HG02870 (cell line): ENCODE results near the gene ZNF101.
A peak's percentile ranks its signal among the peaks of the same experiment; 100 is the strongest.

Experiments
- ATAC-seq: cut with Tn5 transposase; IDR thresholded peaks from one replicate; pipeline ENCODE4 v1.9.1; 2021; ENCODE audit warnings: mild to moderate bottlenecking, moderate library complexity; ENCODE audit not compliant: unreplicated experiment

ZNF101 gene

DNA sequence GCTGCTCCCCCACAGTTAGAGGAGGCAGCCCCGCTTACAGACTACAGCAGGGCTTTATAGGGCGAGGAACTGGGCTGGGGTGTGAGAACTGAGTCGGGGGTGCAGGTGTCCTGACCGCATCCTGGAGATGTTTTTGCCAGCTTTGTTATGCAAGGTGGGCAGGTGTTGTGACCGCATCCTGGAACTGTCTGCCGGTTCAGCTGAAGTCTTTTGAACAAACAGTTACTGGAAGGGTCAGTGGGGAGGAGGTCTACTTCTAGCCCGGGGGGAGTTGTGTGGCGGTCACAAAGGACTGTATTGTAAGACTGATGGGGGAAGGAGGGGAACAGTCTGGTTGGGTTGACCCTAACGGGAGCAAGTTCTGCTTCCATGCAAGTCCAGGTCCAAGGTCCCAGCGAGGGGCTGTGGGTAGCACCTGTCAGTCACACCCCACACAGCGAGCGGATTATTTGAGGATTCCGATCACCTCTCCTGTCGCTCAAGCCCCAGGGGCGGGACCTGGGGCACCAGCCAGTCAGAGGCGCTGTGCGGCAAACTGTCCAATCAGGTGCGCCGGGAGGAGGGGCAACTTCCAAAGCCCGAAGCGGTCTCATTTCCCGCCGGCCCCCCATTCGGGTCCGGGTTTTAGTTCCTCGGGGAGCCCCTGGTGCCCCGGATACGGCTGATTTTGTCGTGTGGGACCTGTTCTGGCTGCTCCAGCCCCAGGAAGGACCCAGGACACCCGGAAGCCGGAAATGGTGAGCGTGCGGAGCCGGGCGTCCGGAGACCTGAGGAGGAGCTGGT, at the start of gene ZNF101:
ZNF101 (plus strand) TSS at position 610 of the 783 bp plus-strand sequence; CDS start at position 735, 125 bp downstream.
- ATAC-seq: peak; percentile 62

DNA sequence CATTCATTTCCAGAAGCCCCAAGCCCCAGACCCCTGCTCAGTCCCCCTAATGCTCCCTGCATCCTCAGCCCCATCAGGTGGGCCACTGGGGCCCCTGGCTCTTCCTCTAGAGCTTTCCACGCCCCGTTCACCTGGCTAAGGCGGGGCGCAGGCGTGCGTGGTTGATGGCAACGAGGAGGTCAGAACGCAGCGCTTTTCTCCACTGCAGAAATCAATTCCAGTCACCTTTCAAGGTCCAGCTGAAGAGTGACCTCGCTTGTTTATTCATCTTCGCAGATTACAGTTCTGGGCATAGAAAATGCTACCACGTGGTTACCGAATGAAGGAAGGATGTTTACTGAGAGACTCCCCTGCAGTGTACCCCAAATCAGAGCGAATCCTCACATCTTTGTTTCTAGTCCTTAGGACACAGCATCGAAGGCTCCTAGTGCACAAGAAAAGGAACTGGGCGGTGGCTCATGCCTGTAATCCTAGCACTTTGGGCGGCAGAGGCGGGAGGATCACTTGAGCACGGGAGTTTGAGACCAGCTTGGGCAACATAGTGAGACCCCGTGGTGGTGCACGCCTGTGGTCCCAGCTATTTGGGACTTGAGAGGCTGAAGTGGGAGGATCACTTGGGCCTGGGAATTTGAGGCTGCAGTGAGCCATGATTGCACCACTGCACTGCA, 49.3 kb upstream of the ZNF101 start:
- no peak for ATAC-seq

DNA sequence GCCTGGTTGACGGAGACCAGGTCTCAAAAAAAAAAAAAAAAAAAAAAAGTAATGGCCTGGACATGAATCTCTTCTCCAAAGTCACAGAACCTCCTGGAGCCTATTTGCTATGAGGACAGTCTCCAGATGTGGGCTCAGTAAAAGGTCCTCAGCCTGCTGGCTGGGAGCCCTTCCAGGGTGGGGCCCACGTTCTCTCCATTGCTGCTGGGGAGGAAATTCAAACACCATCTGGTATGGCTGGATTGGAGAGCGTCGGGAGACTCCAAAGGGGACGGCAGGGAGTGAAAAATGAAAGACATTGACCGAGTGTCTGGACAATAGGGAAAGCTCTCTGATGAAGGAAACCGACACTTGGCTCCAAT, 48.8 kb upstream of the ZNF101 start:
- no peak for ATAC-seq

DNA sequence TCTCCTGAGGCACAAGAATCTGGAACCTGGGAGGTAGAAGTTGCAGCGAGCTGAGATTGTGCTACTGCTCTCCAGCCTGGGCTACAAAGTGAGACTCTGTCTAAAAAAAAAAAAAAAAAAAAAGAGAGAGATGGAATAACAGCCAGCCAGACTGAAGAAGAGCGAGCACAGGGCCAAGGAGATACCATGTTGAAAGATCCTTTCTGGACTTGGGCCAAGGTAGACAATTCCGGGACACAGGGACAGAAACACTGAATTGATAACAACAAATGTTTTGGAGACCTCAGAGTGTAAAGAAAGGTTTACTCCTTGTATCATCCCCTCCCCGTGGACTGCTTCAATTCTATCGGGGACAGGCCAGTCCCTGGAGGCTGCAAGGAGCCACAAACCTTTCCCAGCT, 45.3 kb upstream of the ZNF101 start:
- no peak for ATAC-seq

DNA sequence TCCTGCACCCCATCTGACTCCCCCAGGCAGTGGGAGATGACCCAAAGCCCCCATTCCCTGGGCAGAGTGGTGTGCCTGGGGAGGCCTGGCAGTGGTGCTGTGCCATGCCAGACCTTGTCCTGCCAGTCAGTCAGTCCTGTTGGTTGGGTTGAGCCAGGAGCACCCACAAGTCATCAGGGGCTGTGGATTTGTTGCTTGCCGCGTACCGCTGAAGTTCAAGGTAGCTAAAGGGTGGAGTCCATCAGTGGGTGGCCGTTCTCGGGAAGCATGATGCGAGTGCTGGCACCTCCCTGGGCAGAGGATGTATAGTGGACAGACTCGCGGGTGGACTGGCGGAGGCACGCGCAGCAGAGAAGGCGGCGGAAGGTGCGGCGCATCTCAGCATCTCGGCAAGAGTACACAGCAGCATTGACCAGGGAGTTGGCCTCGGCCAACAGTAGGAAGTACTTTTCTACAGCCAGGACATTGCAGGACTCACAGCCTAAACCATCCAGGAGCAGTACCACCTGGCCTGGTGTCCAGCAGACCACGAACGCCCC, 44.5 kb upstream of the ZNF101 start:
- no peak for ATAC-seq

DNA sequence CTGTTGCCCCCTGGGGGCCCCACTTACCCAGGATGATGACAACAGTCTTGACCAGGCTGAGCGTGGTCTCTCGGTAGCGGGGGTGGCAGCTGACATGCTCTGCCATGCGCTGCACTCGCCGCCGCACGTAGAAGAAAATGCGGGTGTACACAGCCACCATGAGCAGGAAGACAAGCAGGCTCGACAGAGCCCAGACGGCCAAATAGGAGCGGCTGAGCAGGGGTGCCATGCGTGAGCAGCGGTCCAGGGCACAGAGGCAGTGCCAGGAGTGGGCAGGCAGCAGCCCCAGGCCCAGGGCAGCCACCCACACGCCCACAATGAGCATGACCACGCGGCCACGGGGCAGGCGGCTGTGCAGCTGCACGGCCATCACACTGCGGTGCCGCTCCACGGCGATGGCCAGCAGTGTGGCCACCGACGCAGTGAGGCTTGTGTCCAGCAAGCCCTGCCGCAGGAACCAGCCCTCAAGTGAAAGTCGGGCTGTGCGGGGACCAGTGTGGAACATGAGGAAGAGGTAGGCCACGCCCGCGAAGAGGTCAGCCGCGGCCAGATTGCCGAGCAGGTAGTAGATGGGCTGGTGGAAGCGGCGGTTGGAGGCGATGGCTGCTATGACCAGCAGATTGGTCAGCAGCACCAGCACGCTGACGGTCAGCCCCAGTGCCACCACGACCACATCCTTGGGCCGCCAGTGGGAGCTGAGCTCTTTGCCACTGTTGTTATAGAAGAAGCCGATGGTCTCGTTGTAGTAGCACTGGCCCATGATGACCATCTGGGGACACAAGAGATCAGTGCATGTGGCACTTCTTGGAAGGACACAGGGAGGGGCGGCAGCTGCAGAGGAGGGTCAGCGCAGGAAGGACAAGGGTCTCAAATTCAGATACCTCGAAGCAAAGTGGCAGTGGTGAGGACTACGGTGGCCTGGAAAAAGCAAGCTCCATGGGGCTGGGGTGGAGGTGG, 41.8 kb upstream of the ZNF101 start:
- no peak for ATAC-seq

DNA sequence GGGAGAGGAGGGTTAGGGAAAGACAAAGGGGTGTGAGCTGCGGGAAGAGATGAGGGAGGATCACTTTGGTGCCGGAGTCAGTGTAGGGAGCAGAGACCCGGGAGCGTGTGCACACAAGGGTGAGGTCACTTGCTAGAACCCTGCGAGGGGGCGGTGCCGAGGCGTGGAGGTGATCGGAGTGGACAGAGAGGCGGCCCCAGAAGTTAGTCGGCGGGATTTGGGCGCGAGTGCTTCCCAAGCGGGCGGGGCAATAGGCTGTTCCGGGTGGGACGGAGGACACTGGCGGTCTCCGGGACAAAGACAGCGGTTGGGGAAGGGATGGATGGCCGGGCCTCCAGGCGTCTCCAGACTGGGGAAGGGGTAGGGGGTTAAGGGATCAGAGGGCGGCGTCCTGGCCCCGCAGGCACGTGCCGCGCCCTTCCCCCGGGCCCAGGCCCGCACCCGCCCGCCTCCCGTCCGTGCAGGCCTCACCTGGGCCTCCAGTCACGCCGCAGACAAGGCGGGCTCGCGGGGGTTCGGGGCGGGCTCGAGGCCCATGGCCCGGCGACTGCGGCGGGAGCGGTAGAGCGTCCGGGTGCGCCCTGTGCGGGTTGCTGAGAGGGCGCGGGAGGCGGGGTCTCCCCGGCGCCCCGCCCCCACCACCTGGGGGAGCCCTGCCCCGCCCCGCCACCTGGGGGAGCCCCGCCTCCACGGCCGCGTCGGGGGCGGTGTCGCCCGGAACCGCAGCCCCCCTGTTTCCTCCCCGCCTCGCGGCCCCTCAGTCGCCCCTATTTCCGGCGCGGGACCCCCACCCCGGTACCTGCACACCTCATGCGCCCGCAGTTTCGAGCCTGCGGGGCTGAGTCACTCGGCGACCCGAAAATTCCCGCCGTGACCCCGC, 40.8 kb upstream of the ZNF101 start, which contains the start of gene LPAR2:
LPAR2 (minus strand) TSS at position 600 of the 880 bp plus-strand sequence. CDS start 945 bp downstream, outside the sequence.
- peak; percentile 42 for ATAC-seq

DNA sequence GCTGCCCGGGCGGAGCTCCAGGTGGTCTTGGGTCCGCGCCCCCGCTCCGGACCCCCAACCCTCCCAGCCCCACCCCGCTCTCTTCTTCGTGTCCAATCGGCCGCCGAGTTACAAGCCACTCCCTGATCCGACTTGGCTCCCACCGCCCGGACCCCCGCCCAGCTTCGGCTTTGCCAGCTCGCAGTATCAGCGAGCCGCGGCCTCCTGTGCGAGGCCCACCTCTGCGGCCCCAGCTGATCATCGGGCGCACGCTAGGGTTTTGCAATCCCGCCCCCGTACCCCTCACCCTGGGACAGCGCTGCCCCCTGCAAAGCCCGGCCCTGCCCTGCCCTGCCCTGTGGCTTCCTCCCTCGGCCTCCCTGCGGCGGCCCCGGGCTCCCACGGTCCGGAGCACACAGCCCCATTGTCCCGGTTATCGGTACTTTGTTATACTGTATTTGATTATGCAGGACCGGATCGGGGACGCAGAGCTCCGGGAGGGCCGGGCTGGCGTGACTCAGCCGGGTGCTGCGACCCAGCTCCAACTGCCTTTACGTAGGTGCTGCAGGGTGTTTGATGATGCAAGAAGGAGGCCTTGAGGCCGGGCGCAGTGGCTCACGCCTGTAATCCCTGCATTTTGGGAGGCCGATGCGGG, 40.0 kb upstream of the ZNF101 start:
- peak; percentile 8 for ATAC-seq

DNA sequence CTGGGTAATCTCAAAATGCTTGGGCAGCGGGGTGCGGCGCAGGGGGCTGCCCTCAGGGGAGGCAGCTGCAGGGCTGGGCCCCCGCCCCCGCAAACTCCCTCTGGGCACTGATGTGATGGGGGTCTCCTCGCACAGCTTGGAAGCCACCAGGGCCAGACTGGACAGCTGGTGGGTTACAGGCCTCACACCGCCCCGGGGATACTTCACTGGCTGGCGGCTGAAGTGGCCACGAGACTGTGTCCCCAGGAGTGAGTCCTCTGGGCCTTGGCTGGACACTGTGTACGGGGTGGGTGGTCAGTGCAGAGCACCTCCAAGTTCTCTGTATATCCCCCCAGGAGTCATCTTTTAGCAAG, 38.6 kb upstream of the ZNF101 start:
- ATAC-seq: no peak

DNA sequence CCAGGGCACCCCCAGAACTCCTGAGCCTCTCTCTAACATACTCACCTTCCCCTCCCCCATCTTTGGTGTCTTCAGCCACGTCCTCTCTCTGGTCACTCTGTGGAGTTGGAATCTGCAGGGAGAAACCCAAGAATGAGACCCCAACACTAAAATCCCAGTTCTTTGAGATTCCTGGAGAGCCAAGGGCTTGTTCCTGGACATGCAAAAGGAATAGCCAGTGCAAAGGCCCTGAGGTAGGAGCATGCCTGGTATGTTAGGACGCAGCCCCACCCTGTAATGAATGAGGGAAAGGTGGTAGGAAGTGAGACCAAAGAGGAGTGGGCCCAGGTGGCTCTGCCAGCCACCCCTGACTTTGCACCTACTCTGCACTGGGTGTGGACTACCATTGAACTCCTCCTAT, 38.2 kb upstream of the ZNF101 start:
- ATAC-seq: no peak

DNA sequence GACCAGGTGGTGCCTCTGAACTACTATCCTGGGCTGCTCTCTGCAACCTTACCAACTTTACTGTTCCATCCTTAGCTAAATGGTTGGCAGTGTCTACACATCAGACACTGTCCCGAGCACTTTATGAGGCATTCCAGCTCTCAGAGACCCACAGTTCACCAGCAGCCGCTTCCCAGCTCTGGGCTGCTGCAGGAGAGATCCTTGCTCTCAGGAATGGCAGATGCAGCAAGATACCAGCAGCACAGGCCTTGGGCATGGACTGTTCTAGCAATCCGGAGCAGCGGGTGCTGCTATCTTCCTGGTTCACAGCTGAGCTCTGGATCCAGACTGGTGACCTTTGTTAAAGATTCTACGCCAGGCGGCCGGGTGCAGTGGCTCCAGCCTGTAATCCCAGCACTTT, 37.3 kb upstream of the ZNF101 start:
- no peak for ATAC-seq

DNA sequence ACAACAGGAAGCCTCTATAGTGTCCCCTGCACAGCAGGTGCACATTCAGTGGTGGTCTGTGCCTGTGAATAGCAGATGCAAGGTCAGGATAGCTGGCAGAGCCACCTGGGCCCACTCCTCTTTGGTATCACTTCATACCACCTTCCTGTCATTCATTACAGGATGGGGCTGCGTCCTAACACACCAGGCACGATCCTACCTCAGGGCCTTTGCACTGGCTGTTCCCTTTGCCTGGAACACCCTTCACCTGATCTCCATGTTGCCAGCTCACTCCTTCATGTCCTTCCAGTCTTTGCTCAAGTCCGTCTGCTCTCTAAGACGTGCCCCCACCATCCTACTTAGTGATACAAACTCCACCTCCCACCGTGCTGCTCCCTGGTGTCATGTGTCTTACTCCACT, 36.0 kb upstream of the ZNF101 start:
- ATAC-seq: no peak

DNA sequence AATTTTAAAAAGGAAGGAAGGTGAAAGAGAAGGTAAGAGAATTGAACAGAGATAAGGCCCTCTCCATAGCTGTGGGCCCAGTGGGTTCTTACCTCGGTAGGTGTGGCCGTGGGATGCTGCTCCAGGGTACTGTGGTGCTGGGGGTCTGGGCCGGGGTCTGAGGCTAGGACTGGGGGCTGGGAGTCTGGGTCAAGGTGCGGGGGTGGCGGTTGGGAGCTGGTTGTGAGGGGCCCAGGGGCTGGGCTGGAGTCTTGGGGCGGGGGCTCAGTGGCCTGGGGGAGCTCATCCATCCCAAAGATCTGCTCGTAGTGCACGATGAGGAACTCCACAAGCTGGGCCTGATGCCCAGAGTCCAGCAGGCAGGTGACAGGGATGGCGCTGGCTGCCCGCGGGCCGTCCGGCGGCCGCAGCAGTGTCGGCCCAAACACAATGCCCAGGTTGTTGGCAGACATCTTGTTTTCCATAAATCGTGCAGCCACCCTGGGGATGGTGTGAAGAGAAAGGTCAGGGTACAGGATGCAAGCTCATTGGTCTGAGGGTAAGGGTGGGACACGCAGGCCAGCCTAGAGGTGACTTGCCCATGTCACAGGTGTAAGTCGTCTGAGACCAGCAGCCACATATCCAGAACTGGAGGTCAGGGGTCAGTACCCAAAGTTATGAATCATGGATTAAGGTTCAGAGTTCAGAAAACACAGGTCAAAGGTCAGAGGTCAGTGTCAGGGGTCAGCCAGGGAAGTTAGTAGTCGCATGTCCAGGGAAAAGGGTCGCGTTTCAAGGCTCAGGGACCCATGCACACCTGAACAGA, 34.7 kb upstream of the ZNF101 start:
- ATAC-seq: no peak

DNA sequence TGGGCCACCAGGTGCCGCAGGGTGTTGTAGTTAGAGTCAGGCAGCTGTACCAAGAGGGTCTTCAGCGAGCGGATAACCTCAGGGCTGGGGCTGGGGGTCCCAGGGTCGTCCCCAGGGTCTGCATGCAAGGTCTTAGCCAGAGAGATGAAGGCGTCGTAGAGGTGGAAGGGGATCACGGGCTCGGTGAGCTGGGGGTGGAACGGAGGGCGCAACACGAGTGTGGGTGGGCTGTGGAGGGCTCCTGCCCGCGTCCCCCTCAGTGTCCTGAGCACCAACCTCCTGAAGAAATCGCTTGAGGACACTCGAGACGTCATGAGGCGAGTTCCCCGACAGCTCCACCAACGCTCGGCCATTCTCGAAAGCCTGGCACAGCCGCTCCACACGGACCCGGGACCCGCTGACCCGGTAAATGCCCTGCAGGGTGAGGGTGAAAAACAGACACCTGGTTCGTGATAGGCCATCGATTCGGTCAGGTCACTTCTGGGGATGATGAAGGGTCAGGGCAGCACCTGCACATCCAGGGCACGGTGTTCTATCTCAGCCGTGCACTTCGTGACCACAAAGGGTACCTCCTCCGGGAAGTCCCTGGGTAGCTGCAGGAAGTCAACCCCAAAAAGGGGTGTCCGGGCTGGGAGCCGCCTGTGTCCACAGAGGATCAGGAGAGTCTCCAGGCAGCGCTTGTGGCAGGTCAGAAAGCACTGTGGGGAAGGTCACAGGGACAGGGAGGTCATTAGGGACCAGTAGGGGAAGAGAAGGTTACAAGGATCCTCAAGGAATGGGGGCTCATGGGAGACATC, 33.9 kb upstream of the ZNF101 start:
- ATAC-seq: no peak

DNA sequence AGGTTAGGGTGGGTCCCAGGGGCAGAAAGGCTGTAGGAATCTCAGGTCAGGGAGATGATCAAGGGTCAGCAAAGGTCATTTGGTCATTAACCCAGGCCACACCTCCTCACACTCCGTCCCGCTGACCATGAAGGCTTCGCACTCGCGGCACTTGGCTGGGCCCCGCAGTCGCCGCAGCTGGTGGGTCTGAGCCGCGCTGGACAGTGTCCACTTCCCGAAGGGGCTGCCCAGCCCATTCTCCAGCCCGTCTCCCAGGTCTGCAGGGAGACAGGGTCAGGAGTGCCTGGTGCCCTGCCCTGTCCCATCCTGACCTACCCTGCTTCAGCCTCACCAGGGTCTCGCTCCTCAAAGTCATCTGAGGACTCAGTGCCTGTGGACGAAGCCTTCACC, 33.3 kb upstream of the ZNF101 start:
- no peak for ATAC-seq

DNA sequence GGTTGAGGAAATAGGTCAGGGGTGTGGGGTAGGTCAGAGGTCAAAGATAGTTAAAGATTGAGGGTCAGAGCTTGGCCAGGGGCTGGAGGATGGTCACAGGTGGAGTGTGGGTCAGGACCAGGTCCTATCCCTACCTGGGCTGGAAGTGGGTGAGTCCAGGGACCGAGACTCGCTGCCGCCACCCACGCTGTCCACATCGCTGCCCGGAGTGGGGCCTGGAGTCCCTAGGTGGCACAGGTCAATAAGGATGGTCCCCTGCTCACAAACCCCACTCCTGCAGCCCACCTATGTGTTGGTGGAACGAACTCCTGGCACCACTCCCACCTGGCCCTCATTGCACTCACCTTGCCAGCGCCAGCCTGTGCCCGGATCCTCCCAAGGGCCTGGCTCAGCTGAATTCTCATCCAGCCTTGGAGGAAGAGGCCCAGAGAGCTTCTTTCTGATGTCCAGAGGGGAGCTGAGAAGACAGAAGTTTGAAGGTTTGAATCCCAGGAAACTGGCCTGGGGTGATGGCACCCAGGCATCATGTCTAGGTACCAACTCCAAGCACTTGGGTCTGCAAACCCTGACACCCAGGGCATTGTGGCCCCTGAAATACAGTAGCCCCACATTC, 32.0 kb upstream of the ZNF101 start:
- ATAC-seq: no peak

DNA sequence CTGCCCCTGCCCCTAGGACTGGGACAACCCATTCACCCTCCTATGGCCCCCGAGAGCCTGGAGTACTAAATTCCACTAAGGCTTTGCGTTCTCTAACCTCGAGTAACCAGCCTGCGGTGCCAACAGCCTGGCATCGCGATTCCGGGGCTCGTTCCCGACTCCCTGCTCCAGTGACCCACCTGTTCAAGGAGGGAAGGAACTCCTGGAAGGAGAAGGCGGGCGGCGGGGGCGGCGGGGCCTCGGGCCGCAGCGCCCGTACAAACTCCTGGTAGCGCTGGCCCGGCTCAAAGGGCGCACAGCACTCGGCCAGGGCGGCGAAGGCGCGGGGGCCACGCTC, 31.5 kb upstream of the ZNF101 start:
- no peak for ATAC-seq
